Keratinocyte (primary cell): ENCODE measurements around the gene HNRNPH1. TPM values are rescaled to one million over a fixed set of nuclear protein-coding genes. Genes with fewer than 3 reads are reported as not detected.

Source experiments
- DNase-seq: peaks from one replicate; pipeline ENCODE4 v3.0.0-alpha.2; 2011; ENCODE audit warnings: low read depth, missing footprints, low spot score
- FAIRE-seq: peaks from 2 replicates; lab custom pipeline; 2011; peaks lifted over from hg19 to GRCh38; lab: Jason Lieb, UNC
- H2AFZ ChIP-seq: 2 replicates; pipeline ENCODE4 v1.6.0; 2012; ENCODE audit warnings: low read length, control low read depth, inconsistent platforms; ENCODE audit not compliant: control insufficient read depth
- H3K27ac ChIP-seq: 2 replicates; pipeline ENCODE4 v1.5.1; 2011; ENCODE audit warnings: low read length; ENCODE audit not compliant: control insufficient read depth, insufficient read depth
- H3K27me3 ChIP-seq: 3 replicates; pipeline ENCODE4 v1.6.0; 2011; ENCODE audit warnings: low read length; ENCODE audit not compliant: control insufficient read depth, insufficient read depth; ENCODE audit errors: extremely low read depth
- H3K36me3 ChIP-seq, 2 experiments: 2 replicates in 1 of 2; 3 replicates in 1 of 2; pipeline ENCODE4 v1.5.1; 2011; ENCODE audit warnings: low read length in 2 of 2, mild to moderate bottlenecking in 1 of 2; ENCODE audit not compliant: control insufficient read depth in 2 of 2, insufficient read depth in 2 of 2; ENCODE audit errors: extremely low read depth in 1 of 2
- H3K4me1 ChIP-seq: 3 replicates; pipeline ENCODE4 v1.5.1; 2011; ENCODE audit warnings: low read length; ENCODE audit not compliant: control insufficient read depth, insufficient read depth; ENCODE audit errors: extremely low read depth
- H3K4me2 ChIP-seq: 3 replicates; pipeline ENCODE4 v1.6.0; 2011; ENCODE audit warnings: low read depth, low read length; ENCODE audit not compliant: control insufficient read depth, insufficient read depth; ENCODE audit errors: extremely low read depth
- H3K4me3 ChIP-seq, 3 experiments: fragments of 200-600 bp in 1 of 3; sonication (generic) in 1 of 3; 2 replicates in 2 of 3; 3 replicates in 1 of 3; pipeline ENCODE4 v1.5.1; 2011 to 2016; ENCODE audit warnings: low read length in 3 of 3, mild to moderate bottlenecking in 3 of 3, control low read depth in 2 of 3, inconsistent platforms in 1 of 3, low read depth in 1 of 3, mixed read lengths in 1 of 3, mixed run types in 1 of 3, moderate library complexity in 1 of 3; ENCODE audit not compliant: control insufficient read depth in 2 of 3, insufficient read depth in 2 of 3; ENCODE audit errors: extremely low read depth in 1 of 3
- H3K79me2 ChIP-seq: 2 replicates; pipeline ENCODE4 v1.6.0; 2012; ENCODE audit warnings: low read length; ENCODE audit not compliant: control insufficient read depth, insufficient read depth
- H3K9ac ChIP-seq: 3 replicates; pipeline ENCODE4 v1.6.0; 2011; ENCODE audit warnings: low read length; ENCODE audit not compliant: control insufficient read depth, insufficient read depth; ENCODE audit errors: extremely low read depth
- H3K9me1 ChIP-seq: 3 replicates; pipeline ENCODE4 v1.6.0; 2011; ENCODE audit warnings: low read length; ENCODE audit not compliant: control insufficient read depth, insufficient read depth; ENCODE audit errors: extremely low read depth
- H3K9me3 ChIP-seq: 2 replicates; pipeline ENCODE4 v1.5.1; 2012; ENCODE audit warnings: low read depth, low read length; ENCODE audit not compliant: control insufficient read depth
- H4K20me1 ChIP-seq: 3 replicates; pipeline ENCODE4 v1.6.0; 2011; ENCODE audit warnings: low read length; ENCODE audit not compliant: control insufficient read depth, insufficient read depth; ENCODE audit errors: extremely low read depth
- EZH2 ChIP-seq: IDR thresholded peaks from one replicate; pipeline ENCODE4 v1.6.1; 2012; ENCODE audit warnings: inconsistent platforms, mild to moderate bottlenecking, low read length, moderate library complexity
- dilution Hi-C: fragments of 300-500 bp; cut with MboI; formaldehyde crosslinking; loops from one replicate; pipeline ENCODE4 v1.7.0; 2020; ENCODE audit warnings: low sequenced_read_pairs; ENCODE audit not compliant: extremely low pct_ligation_motif_present
- polyA plus RNA-seq, 5 experiments: library from polyadenylated mRNA; depleted of rRNA in 3 of 5; stranded (reverse) in 3 of 5; stranded (forward) in 1 of 5; unstranded in 1 of 5; fragments of >200 nt; gene quantifications; 1 replicate in 1 of 5; 2 replicates in 3 of 5; 3 replicates in 1 of 5; pipeline versions ENCODE4 v1.2.1 to v1.2.3, GENCODE V29; 2011 to 2012; ENCODE audit warnings: missing spikeins in 2 of 5, low read depth in 1 of 5, low replicate concordance in 1 of 5
- TF ChIP-seq, protein P1 (sequence below), 3 experiments: IDR thresholded peaks in 1 of 3; conservative IDR thresholded peaks in 1 of 3; optimal IDR thresholded peaks in 1 of 3; 2 replicates in 2 of 3; 3 replicates in 1 of 3; pipeline versions ENCODE3 to v1.5.1; 2011; ENCODE audit warnings: low read length in 3 of 3, mild to moderate bottlenecking in 3 of 3, moderate library complexity in 2 of 3, control low read depth in 1 of 3, inconsistent platforms in 1 of 3; ENCODE audit not compliant: insufficient read depth in 2 of 3; ENCODE audit errors: extremely low read depth in 1 of 3

The HNRNPH1 gene
- polyA plus RNA-seq, 1 donor (not counting 4 experiments of a cell fraction or from before 2014, with no cell fraction given), result 431 TPM

DNA sequence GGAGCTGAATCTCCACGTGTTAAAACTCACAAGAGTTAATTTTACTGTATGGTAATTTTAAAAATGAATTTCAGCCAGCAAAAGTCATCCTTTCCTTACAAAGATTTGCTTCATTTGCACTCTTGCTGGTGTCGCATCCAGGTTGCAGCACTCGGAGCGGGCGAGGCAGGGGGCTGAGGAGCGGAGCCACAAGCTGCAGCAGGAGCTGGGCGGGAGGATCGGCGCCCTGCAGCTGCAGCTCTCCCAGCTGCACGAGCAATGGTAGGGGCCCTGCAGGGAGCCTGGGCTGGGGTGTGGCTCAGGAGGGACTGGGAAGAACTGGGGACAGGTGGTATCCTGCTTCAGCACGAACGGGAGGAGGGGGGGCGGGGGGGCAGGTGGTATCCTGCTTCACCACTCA, 27.1 kb downstream of the HNRNPH1 start:
- Histone ChIP-seq H3K4me2 (no peak overlapping the region), H3K4me1 (no peaks in the 10 kb centered on the region), H3K9me1 (no peaks in the 10 kb centered on the region), H3K9ac (no peak overlapping the region), H4K20me1 (no peaks in the 10 kb centered on the region), H3K4me3 (no peak overlapping the region), H3K79me2 (no peaks in the 10 kb centered on the region), H2AFZ (no peak overlapping the region), H3K9me3 (no peaks in the 10 kb centered on the region), H3K27ac (no peak overlapping the region), H3K27me3 (no peaks in the 10 kb centered on the region), H3K36me3 (peaks cover 17 to 33% of the 10 kb centered on the region in 2 experiments)
- dilution Hi-C loops, result no loop called here
- FAIRE-seq, result no peak
- DNase-seq, result no peak
- TF ChIP-seq, protein P1, sequence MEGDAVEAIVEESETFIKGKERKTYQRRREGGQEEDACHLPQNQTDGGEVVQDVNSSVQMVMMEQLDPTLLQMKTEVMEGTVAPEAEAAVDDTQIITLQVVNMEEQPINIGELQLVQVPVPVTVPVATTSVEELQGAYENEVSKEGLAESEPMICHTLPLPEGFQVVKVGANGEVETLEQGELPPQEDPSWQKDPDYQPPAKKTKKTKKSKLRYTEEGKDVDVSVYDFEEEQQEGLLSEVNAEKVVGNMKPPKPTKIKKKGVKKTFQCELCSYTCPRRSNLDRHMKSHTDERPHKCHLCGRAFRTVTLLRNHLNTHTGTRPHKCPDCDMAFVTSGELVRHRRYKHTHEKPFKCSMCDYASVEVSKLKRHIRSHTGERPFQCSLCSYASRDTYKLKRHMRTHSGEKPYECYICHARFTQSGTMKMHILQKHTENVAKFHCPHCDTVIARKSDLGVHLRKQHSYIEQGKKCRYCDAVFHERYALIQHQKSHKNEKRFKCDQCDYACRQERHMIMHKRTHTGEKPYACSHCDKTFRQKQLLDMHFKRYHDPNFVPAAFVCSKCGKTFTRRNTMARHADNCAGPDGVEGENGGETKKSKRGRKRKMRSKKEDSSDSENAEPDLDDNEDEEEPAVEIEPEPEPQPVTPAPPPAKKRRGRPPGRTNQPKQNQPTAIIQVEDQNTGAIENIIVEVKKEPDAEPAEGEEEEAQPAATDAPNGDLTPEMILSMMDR (optimal IDR thresholded peaks at IDR 0.05 in 1 of 3, IDR thresholded peaks at IDR 0.05 in 1 of 3, conservative IDR thresholded peaks at IDR 0.05 in 1 of 3; ENCODE audit: extremely low read depth in 1 of 3, insufficient read depth in 2 of 3, low read length in 3 of 3), result no peak
- TF ChIP-seq EZH2, result no peak

- dilution Hi-C loops, result no loop called here
- TF ChIP-seq, protein P1 (optimal IDR thresholded peaks at IDR 0.05 in 1 of 3, IDR thresholded peaks at IDR 0.05 in 1 of 3, conservative IDR thresholded peaks at IDR 0.05 in 1 of 3; ENCODE audit: extremely low read depth in 1 of 3, insufficient read depth in 2 of 3, low read length in 3 of 3), result no peak
- no peak for TF ChIP-seq EZH2
- Histone ChIP-seq H3K4me1 (no peaks in the 10 kb centered on the region), H3K4me3 (no peak overlapping the region), H3K4me2 (no peak overlapping the region), H3K27ac (no peak overlapping the region), H3K36me3 (peaks cover 18 to 33% of the 10 kb centered on the region in 2 experiments), H3K79me2 (no peaks in the 10 kb centered on the region), H3K9me1 (no peaks in the 10 kb centered on the region), H3K27me3 (no peaks in the 10 kb centered on the region), H3K9me3 (no peaks in the 10 kb centered on the region), H4K20me1 (no peaks in the 10 kb centered on the region), H3K9ac (no peak overlapping the region), H2AFZ (no peak overlapping the region)
- DNase-seq (no peak), FAIRE-seq (no peak)
Observed at GRCh38 chr5:179595916-179596315, 27.6 kb downstream of the HNRNPH1 start.
